ENCODE results near the gene TNFRSF1A.

- TF ChIP-seq CTCF (conservative IDR thresholded peaks at IDR 0.05; ENCODE audit: low read depth, low read length) (no peak), EZH2 (IDR thresholded peaks at IDR 0.05; ENCODE audit: borderline replicate concordance, low read depth, low read length, poor library complexity, severe bottlenecking) (no peak)
Observed at GRCh38 chr12:6342140-6342889, 439 bp upstream of the TNFRSF1A start.
